ENCODE measurements around the gene SF1. TPM values are rescaled to one million over a fixed set of nuclear protein-coding genes. Genes with fewer than 3 reads are reported as not detected.

The SF1 gene
- total RNA-seq, 1 donor from 2014 or later: 533 TPM

DNA sequence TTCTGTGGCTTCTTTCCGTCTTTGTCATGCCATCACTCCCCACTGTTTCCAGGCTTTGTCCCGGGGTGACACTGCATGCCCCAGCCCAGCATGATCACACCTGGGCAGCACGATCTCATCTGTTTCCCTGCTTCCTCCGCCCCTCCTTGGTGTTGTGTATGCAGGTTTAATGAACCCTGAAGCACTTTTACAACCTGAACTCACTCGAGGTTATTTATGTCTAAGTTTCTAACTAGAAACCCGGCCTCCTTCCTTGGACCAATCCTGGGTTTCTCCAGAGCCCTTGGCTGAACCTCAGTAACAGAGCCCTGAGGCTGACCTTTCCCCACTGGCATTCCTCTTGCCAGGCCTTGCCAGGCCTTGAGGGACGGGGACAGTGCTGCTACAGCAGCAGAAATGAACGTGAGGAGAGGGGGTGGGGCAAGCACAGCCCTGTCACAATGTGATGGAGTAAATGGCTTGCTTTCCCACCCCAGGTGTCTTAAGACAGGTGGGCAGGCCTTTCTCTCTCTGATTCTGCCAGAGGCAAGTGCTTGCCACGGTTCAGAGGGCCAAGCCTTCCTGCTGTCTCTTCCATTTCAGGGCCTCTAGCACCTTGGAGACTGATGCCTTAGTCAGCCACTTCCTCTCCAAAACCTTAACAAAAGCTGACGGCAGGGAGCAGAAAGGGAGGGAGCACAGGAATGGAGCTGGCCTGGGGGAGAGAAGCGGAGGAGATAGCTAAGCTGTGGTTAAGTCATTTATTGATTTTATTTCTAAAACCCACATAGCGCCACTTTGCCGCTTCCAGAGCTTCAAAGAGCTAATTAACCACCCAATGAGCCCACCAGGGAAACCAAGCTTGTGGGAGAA is 15.4 kb downstream of the SF1 start:
- Mint-ChIP-seq H3K27me3 (ENCODE audit: low read depth) (no peaks in the 10 kb centered on the region), H3K4me3 (no peak overlapping the region), H3K27ac (peak overlapping the region; percentile 68), H3K4me1 (peaks cover 17% of the 10 kb centered on the region), H3K36me3 (peaks cover 20% of the 10 kb centered on the region), H3K9me3 (no peaks in the 10 kb centered on the region)
- TF ChIP-seq, protein P1, sequence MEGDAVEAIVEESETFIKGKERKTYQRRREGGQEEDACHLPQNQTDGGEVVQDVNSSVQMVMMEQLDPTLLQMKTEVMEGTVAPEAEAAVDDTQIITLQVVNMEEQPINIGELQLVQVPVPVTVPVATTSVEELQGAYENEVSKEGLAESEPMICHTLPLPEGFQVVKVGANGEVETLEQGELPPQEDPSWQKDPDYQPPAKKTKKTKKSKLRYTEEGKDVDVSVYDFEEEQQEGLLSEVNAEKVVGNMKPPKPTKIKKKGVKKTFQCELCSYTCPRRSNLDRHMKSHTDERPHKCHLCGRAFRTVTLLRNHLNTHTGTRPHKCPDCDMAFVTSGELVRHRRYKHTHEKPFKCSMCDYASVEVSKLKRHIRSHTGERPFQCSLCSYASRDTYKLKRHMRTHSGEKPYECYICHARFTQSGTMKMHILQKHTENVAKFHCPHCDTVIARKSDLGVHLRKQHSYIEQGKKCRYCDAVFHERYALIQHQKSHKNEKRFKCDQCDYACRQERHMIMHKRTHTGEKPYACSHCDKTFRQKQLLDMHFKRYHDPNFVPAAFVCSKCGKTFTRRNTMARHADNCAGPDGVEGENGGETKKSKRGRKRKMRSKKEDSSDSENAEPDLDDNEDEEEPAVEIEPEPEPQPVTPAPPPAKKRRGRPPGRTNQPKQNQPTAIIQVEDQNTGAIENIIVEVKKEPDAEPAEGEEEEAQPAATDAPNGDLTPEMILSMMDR (IDR thresholded peaks at IDR 0.05; ENCODE audit: unreplicated experiment): no peak
- no peak for DNase-seq (ENCODE audit: low spot score in 2 of 2, unreplicated experiment in 2 of 2)

DNA sequence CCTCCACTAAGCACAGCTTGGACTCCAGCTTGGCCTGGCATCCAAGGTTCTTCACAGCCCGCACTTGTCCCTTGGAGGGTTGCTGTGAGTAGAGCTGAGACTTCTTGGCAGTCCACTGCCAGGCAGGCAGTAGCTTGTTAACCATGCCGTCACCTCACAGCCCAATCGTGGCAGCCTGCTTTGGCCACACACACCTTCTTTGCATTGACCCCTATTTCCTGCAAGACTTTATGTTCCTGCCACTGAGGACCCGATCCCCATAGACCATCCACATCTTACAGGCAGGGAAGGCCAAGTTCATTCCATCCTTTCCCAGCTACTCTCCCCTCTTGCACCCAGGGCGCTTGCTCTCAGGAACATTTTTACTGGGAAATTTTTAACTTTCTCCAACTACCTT is 16.1 kb downstream of the SF1 start:
- Mint-ChIP-seq H3K9me3 (no peaks in the 10 kb centered on the region), H3K36me3 (peaks cover 16% of the 10 kb centered on the region), H3K4me1 (peaks cover 17% of the 10 kb centered on the region), H3K27me3 (ENCODE audit: low read depth) (no peaks in the 10 kb centered on the region), H3K27ac (peak overlapping the region; percentile 68), H3K4me3 (no peak overlapping the region)
- DNase-seq (ENCODE audit: low spot score in 2 of 2, unreplicated experiment in 2 of 2): no peak
- TF ChIP-seq, protein P1 (IDR thresholded peaks at IDR 0.05; ENCODE audit: unreplicated experiment): no peak

GRCh38 chr11:64760759-64761420 is 17.5 kb downstream of the SF1 start:
- H3K27me3 Mint-ChIP-seq (ENCODE audit: low read depth): no peaks in the 10 kb centered on the region
- no peaks in the 10 kb centered on the region for H3K9me3 Mint-ChIP-seq
- peak overlapping the region; percentile 61 for H3K27ac Mint-ChIP-seq
- TF ChIP-seq, protein P1 (IDR thresholded peaks at IDR 0.05; ENCODE audit: unreplicated experiment): no peak
- peaks cover 13% of the 10 kb centered on the region for H3K36me3 Mint-ChIP-seq
- no peak for DNase-seq (ENCODE audit: low spot score in 2 of 2, unreplicated experiment in 2 of 2)
- H3K4me3 Mint-ChIP-seq: no peak overlapping the region
- peaks cover 17% of the 10 kb centered on the region for H3K4me1 Mint-ChIP-seq

- Mint-ChIP-seq H3K9me3 (no peaks in the 10 kb centered on the region), H3K36me3 (peaks cover 10% of the 10 kb centered on the region), H3K4me3 (no peak within 1 kb of the TSS), H3K27me3 (ENCODE audit: low read depth) (no peaks in the 10 kb centered on the region), H3K27ac (peak within 1 kb of the TSS; percentile 89), H3K4me1 (peaks cover 17% of the 10 kb centered on the region)
- TF ChIP-seq, protein P1 (IDR thresholded peaks at IDR 0.05; ENCODE audit: unreplicated experiment): no peak
- DNase-seq (ENCODE audit: low spot score in 2 of 2, unreplicated experiment in 2 of 2): no peak
Measured at GRCh38 chr11:64759722-64760719, 18.3 kb downstream of the SF1 start, which contains the start of gene PYGM. PYGM (minus strand) TSS chr11:64759974; CDS start chr11:64759898, 76 bp downstream.

DNA sequence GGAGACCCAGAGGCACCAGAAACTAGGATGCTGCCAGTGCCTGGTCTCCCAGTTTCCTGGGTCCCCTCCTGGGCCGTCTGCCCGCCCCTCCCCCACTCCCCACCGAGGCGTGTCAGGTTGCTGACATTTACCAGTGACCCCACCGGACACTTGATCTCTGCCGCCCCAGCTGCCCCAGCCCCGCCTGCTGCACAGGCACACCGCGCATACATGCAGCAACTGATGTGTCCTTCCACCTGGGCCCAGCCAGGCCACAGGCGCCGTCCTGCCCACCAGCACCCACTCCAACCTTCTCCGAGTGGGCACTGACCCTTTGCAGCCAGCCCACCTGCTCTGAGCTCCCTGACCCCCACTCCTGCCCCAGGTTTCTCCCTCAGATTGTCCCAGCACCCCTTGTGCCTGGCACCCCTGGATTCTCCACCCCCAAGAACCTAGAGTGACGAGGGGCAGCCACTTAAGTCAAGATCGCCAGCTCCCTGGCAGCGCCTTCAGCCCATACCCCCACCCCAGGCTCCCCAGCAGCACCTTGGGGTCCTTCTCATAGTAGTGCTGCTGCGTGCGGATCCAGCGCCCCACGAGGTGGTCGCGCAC is 19.1 kb downstream of the SF1 start:
- no peak for DNase-seq (ENCODE audit: low spot score in 2 of 2, unreplicated experiment in 2 of 2)
- Mint-ChIP-seq H3K27ac (peak overlapping the region; percentile 89), H3K27me3 (ENCODE audit: low read depth) (no peaks in the 10 kb centered on the region), H3K4me3 (no peak overlapping the region), H3K4me1 (peaks cover 17% of the 10 kb centered on the region), H3K9me3 (no peaks in the 10 kb centered on the region), H3K36me3 (peaks cover 3% of the 10 kb centered on the region)
- TF ChIP-seq, protein P1 (IDR thresholded peaks at IDR 0.05; ENCODE audit: unreplicated experiment): no peak
